PFSK-1 (cell line): ENCODE results near the gene RHBDD1.

Source experiments
- POLR2AphosphoS5 ChIP-seq: IDR thresholded peaks from 2 replicates; pipeline ENCODE4 v1.6.1; 2012; ENCODE audit warnings: low read depth, mild to moderate bottlenecking, control low read depth, low read length, moderate library complexity
- REST ChIP-seq, 2 experiments: IDR thresholded peaks; 2 replicates each; pipeline versions ENCODE4 v1.6.1 to v1.8.0; 2011 to 2012; ENCODE audit warnings: low read depth in 2 of 2, low read length in 2 of 2, control low read depth in 1 of 2, inconsistent platforms in 1 of 2, mild to moderate bottlenecking in 1 of 2, moderate library complexity in 1 of 2; ENCODE audit not compliant: insufficient read depth in 1 of 2
- TAF1 ChIP-seq: IDR thresholded peaks from 2 replicates; pipeline ENCODE4 v1.6.1; 2012; ENCODE audit warnings: low read length, control low read depth, borderline replicate concordance; ENCODE audit not compliant: insufficient read depth

GRCh38 chr2:226850024-226850423, 14.2 kb downstream of the RHBDD1 start:
- TF ChIP-seq REST (IDR thresholded peaks at IDR 0.05; ENCODE audit: insufficient read depth in 1 of 2, low read depth in 2 of 2, low read length in 2 of 2) (no peak), TAF1 (no peak), POLR2AphosphoS5 (no peak)
